ENCODE data around the gene C3orf18. TPM values are rescaled to one million over a fixed set of nuclear protein-coding genes. Genes with fewer than 3 reads are reported as not detected.

Gene C3orf18
- total RNA-seq, result 2.2 and 3.9 TPM in 2 replicates
- long read RNA-seq, partial matches to known transcripts, result 1 of 2 reads
- long read RNA-seq, other reads (novel, unspliced or antisense), result 1 of 2 reads

DNA sequence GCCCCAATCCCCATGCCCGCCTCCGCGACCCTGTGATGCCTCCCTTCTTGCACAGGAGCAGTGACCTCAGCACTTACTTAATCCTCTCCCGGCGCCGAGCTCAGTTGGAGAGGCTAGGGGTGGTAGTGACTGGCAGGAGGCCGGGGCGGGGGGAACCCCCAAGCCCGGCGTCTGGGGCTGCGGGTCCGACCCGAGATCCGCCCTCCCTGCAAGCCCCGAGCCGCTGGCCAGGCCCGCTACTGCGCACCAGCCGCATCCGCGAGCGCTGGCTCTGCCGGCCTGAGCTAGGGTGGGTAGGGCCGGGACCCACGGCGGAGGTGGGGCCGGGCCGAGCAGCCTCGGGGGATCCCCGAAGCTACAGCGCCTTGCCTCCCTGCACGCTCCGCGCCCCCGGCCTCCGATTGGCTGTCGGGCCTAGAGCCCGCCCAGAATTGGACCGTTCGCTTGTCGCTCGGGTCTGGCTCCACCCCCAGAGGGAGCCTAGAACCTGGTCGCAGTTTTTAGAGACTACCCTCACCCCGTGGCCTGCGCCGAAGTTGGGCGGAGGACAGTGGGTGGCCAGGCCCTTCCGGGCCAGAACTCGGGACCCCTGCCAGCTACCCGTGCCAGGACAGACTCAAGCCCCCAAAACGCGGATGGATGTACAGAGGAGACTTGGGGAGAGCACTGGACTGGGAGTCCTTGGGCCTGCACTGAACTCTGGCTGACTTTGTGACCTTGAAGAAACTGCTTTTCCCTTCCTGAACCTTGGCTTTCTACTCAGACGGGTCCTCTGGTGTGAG is at the start of gene C3orf18:
Gene C3orf18, minus strand, starts transcription at position 362 of the 782 bp plus-strand sequence. CDS start 2,048 bp downstream, outside the sequence.
- peaks cover 17% of the 10 kb centered on the region for H3K4me1 Mint-ChIP-seq (ENCODE audit: unreplicated experiment)
- no peaks in the 10 kb centered on the region for H3K36me3 Mint-ChIP-seq (ENCODE audit: unreplicated experiment)
- H3K4me3 Mint-ChIP-seq (ENCODE audit: unreplicated experiment), result peak within 1 kb of the TSS; percentile 97
- no peaks in the 10 kb centered on the region for H3K27me3 Mint-ChIP-seq (ENCODE audit: unreplicated experiment)
- TF ChIP-seq CTCF (IDR thresholded peaks at IDR 0.05), result no peak
- no peak for DNase-seq (ENCODE audit: extremely low spot score, unreplicated experiment)
- peak within 1 kb of the TSS; percentile 95 for H3K27ac Mint-ChIP-seq (ENCODE audit: unreplicated experiment)
- H3K9me3 Mint-ChIP-seq (ENCODE audit: unreplicated experiment), result no peaks in the 10 kb centered on the region

- TF ChIP-seq CTCF (IDR thresholded peaks at IDR 0.05), result no peak
- Mint-ChIP-seq H3K27ac (ENCODE audit: unreplicated experiment) (peak overlapping the region; percentile 90), H3K4me3 (ENCODE audit: unreplicated experiment) (peak overlapping the region; percentile 86), H3K36me3 (ENCODE audit: unreplicated experiment) (no peaks in the 10 kb centered on the region), H3K9me3 (ENCODE audit: unreplicated experiment) (no peaks in the 10 kb centered on the region), H3K27me3 (ENCODE audit: unreplicated experiment) (no peaks in the 10 kb centered on the region), H3K4me1 (ENCODE audit: unreplicated experiment) (peaks cover 21% of the 10 kb centered on the region)
- peak; percentile 95 for DNase-seq (ENCODE audit: extremely low spot score, unreplicated experiment)
Observed at GRCh38 chr3:50616770-50617095, 49.2 kb upstream of the C3orf18 start.

- Mint-ChIP-seq H3K4me1 (ENCODE audit: unreplicated experiment) (peaks cover 22% of the 10 kb centered on the region), H3K36me3 (ENCODE audit: unreplicated experiment) (no peaks in the 10 kb centered on the region), H3K27me3 (ENCODE audit: unreplicated experiment) (no peaks in the 10 kb centered on the region), H3K4me3 (ENCODE audit: unreplicated experiment) (peak overlapping the region; percentile 86), H3K27ac (ENCODE audit: unreplicated experiment) (peak overlapping the region; percentile 90), H3K9me3 (ENCODE audit: unreplicated experiment) (no peaks in the 10 kb centered on the region)
- TF ChIP-seq CTCF (IDR thresholded peaks at IDR 0.05), result peak; percentile 98
- DNase-seq (ENCODE audit: extremely low spot score, unreplicated experiment), result peak; percentile 93
Observed at GRCh38 chr3:50616003-50616769, 48.6 kb upstream of the C3orf18 start.

- H3K27ac Mint-ChIP-seq (ENCODE audit: unreplicated experiment), result no peak overlapping the region
- H3K4me3 Mint-ChIP-seq (ENCODE audit: unreplicated experiment), result no peak overlapping the region
- peaks cover 27% of the 10 kb centered on the region for H3K4me1 Mint-ChIP-seq (ENCODE audit: unreplicated experiment)
- H3K27me3 Mint-ChIP-seq (ENCODE audit: unreplicated experiment), result no peaks in the 10 kb centered on the region
- TF ChIP-seq CTCF (IDR thresholded peaks at IDR 0.05), result no peak
- no peaks in the 10 kb centered on the region for H3K9me3 Mint-ChIP-seq (ENCODE audit: unreplicated experiment)
- no peak for DNase-seq (ENCODE audit: extremely low spot score, unreplicated experiment)
- H3K36me3 Mint-ChIP-seq (ENCODE audit: unreplicated experiment), result no peaks in the 10 kb centered on the region
Observed at GRCh38 chr3:50615190-50615589, 47.6 kb upstream of the C3orf18 start.

Data from osteocyte (in vitro differentiated cells).